HG02852 (cell line): ENCODE data around the gene ATP8B4.

Experiments
- ATAC-seq: cut with Tn5 transposase; IDR thresholded peaks from one replicate; pipeline ENCODE4 v1.9.1; 2021; ENCODE audit warnings: mild to moderate bottlenecking, moderate library complexity; ENCODE audit not compliant: unreplicated experiment

The ATP8B4 gene

GRCh38 chr15:49830391-49830790 is 288.6 kb downstream of the ATP8B4 start:
- ATAC-seq = no peak

DNA sequence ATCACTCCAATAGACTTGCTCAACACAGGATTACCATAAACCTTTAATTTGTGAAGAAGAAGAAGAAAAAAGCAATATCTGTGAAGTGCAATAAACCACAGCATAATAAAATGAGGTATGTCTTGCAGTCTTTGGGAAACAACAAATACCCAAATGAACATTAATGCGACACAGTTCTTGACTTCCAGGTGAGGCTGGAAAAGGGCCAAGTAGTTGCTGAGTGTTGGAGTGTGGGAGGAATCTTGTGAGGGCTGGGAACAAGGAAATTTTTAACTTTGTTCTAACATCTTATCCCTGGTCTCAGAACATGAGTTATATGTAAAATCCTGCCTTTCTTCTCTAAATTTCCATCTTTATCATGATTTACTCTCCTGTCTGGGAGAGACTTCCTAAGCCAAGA is 291.7 kb downstream of the ATP8B4 start:
- ATAC-seq = no peak

- ATAC-seq = no peak
Measured at GRCh38 chr15:49826640-49827234, 292.3 kb downstream of the ATP8B4 start.

DNA sequence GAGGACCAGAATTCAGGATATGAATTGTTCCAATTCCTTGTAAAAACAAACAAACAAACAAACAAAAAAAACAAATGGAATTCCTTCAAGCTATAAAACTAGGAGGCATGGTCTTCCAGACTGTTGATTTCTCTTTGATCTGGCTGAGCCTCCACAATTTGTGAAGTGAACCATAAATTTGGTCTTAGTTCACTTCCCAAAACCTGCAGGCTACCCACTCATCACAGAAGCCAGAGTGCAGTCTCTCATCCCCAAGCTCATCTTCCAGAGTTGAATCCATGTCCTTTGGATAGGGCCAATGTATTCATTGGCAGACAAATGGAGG is 294.3 kb downstream of the ATP8B4 start:
- no peak for ATAC-seq

DNA sequence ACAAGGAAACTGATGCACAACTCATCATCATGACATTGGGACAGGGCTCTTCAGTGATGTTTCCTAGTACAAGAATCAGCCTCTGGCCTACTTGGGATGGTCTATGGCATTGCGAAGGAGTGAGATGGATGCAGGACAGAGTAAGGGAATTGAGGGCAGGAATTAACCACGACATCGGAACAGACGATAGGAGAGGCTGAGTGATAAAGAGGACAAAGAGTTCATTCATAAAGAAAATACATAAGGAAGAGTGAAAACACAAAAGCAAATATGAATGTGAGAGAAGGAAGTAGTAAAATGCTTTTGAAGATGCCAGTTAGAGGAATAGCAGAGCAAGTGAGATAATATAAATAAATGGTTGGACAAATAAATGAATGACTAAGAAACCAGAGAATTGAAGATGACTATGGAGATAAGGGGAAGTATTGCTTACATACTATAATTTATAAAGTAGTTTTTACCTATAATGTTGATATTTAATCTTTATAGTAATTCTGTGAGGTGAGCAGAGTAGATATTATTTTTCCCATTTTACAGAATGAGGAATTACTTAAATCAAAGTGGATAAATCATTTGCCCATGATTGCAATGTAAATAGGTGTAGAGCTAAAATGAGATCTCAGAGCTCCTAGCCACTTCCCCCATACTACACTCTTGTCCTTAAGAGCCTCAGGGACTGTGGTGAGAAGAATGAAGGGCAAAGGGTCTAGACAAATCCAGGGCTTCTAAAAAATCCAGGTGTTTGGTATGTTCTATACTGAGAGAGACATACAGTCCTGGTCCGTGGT is 294.9 kb downstream of the ATP8B4 start:
- ATAC-seq = no peak

DNA sequence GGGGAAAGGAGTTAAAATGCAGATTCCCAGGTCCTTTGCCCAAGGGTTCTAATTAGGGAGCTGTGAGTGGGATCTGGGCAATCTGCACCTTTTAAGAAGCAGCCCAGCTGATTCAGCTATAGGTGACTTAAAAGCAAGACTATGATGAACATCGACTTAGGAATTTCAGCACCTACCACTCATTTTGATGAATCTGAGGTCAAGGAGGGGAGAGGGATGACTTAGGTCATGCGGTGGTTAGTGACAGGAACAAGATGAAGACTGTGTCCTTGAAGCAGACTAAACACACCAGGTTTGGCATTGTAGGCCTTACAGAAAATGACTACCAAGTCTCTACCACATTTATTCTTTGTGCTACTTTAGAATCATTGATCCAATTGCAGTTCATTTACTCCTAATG is 301.9 kb downstream of the ATP8B4 start:
- no peak for ATAC-seq

GRCh38 chr15:49815950-49816349 is 303.1 kb downstream of the ATP8B4 start:
- no peak for ATAC-seq

GRCh38 chr15:49815526-49815925 is 303.5 kb downstream of the ATP8B4 start:
- no peak for ATAC-seq

- no peak for ATAC-seq
Measured at GRCh38 chr15:49814709-49815108, 304.3 kb downstream of the ATP8B4 start.

- ATAC-seq = no peak
Measured at GRCh38 chr15:49813625-49814024, 305.4 kb downstream of the ATP8B4 start.

DNA sequence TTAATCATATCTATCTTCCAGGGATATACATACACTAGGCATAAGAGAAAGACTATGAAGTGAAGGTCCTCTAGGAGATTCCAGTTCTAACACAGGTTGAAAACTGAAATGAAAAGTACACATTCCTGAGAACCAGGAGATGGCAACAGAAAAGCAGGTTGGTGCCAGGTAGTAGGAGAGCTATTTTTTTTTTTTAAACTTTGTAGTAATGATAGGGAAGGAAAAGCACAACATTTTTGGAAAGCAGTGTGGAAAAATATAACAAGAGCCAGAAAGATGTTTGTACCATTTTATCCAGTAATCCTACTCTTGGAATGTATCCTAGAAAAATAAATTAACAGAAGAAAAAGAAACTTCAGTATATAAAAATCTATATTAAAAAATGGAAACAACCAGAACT is 308.3 kb downstream of the ATP8B4 start:
- ATAC-seq = no peak

DNA sequence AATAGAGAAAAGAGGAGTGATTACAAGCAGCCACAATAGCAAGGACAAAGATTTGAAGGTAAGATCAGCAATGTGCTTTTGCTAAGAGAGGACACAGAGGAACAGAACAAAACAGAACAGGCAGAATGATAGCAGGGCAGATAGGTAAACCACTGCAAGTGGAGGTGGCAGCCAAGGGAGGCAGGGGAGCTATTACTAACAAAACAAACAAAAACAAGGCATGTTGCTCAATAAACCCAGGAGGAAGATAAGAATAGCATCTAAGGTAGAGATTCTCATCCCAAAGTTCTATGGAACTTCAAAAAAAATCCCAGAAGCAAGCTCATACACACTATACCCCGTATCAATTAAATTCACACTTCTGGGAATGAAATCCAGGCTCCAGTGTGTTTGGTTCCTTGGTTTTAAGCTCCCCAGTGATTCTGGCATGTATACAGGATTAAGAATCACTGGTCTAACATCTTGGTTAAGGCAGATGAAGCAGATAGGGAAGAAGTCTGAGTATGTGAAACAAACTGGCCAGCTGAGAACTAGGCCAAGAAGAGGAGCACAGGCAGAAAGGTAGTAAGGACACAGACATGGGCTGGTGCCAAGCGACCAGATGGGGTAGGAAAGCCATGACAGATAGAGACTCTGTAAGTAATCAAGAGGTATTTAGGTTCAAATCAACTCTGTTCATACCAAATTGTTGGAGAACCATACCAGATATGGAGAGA is 309.0 kb downstream of the ATP8B4 start:
- no peak for ATAC-seq

- no peak for ATAC-seq
Measured at GRCh38 chr15:49808341-49808740, 310.7 kb downstream of the ATP8B4 start.
